CD14-positive monocyte (primary cell): ENCODE measurements around the gene CHST2. TPM values are rescaled to one million over a fixed set of nuclear protein-coding genes. Genes with fewer than 3 reads are reported as not detected.

Source experiments
- DNase-seq, 3 donors: peaks; one replicate each; pipeline ENCODE4 v3.0.0-alpha.2; 2011 to 2022
- H2AFZ ChIP-seq: 2 replicates; pipeline ENCODE4 v1.6.0; 2012; ENCODE audit warnings: mild to moderate bottlenecking, low read depth, low read length, inconsistent platforms; ENCODE audit not compliant: insufficient read depth, poor library complexity, severe bottlenecking
- H3K27ac ChIP-seq, 2 donors: 1 replicate in 1 of 2; 2 replicates in 1 of 2; pipeline ENCODE4 v1.5.1; 2012 to 2013; ENCODE audit warnings: low read length in 2 of 2, control low read depth in 1 of 2, inconsistent platforms in 1 of 2, low read depth in 1 of 2, mild to moderate bottlenecking in 1 of 2
- H3K27me3 ChIP-seq, 2 donors: one replicate each; pipeline versions ENCODE4 v1.6.0 to v1.6.1; 2011 to 2013; ENCODE audit warnings: low read length in 2 of 2; ENCODE audit not compliant: control insufficient read depth in 2 of 2, insufficient read depth in 2 of 2
- H3K36me3 ChIP-seq, 2 donors: replicated peaks in 1 of 2; 1 replicate in 1 of 2; 2 replicates in 1 of 2; pipeline versions ENCODE4 v1.5.1 to v1.6.1; 2012 to 2013; ENCODE audit warnings: low read length in 2 of 2, control low read depth in 1 of 2, inconsistent platforms in 1 of 2, mild to moderate bottlenecking in 1 of 2; ENCODE audit not compliant: insufficient read depth in 2 of 2, control insufficient read depth in 1 of 2
- H3K4me1 ChIP-seq, 2 donors: 1 replicate in 1 of 2; 2 replicates in 1 of 2; pipeline versions ENCODE4 v1.5.1 to v1.6.1; 2012 to 2013; ENCODE audit warnings: low read length in 2 of 2, control low read depth in 1 of 2, inconsistent platforms in 1 of 2, mild to moderate bottlenecking in 1 of 2, moderate library complexity in 1 of 2; ENCODE audit not compliant: insufficient read depth in 2 of 2, control insufficient read depth in 1 of 2
- H3K4me2 ChIP-seq: replicated peaks from 2 replicates; pipeline ENCODE3; 2012; ENCODE audit warnings: low read length, moderate library complexity, mild to moderate bottlenecking; ENCODE audit not compliant: poor library complexity, severe bottlenecking; ENCODE audit errors: extremely low read depth
- H3K4me3 ChIP-seq, 3 experiments: fragments of 200-600 bp in 1 of 3; sonication (generic) in 1 of 3; replicated peaks in 1 of 3; 1 replicate in 2 of 3; 2 replicates in 1 of 3; pipeline ENCODE4 v1.5.1; 2011 to 2013; ENCODE audit warnings: low read length in 3 of 3, mild to moderate bottlenecking in 3 of 3, control low read depth in 2 of 3, low read depth in 2 of 3, inconsistent platforms in 1 of 3, moderate library complexity in 1 of 3
- H3K79me2 ChIP-seq: 2 replicates; pipeline ENCODE4 v1.6.0; 2012; ENCODE audit warnings: mild to moderate bottlenecking, control low read depth, inconsistent platforms, low read length, moderate library complexity; ENCODE audit not compliant: insufficient read depth
- H3K9ac ChIP-seq: 2 replicates; pipeline ENCODE4 v1.6.0; 2017; ENCODE audit warnings: low read length, mild to moderate bottlenecking; ENCODE audit not compliant: insufficient read depth, poor library complexity, severe bottlenecking
- H3K9me3 ChIP-seq, 2 donors: replicated peaks in 1 of 2; 1 replicate in 1 of 2; 2 replicates in 1 of 2; pipeline versions ENCODE4 v1.5.1 to v1.6.1; 2012 to 2013; ENCODE audit warnings: low read length in 2 of 2, control low read depth in 1 of 2; ENCODE audit not compliant: control insufficient read depth in 1 of 2, insufficient read depth in 1 of 2
- H4K20me1 ChIP-seq: 2 replicates; pipeline ENCODE4 v1.6.0; 2012; ENCODE audit warnings: mild to moderate bottlenecking, low read length, control low read depth, moderate library complexity; ENCODE audit not compliant: insufficient read depth
- H3K27ac Mint-ChIP-seq, 7 donors: one replicate each; pipeline ENCODE4 v1.8.0; 2020; ENCODE audit warnings: mild to moderate bottlenecking in 7 of 7, mixed read lengths in 7 of 7, moderate library complexity in 6 of 7, inconsistent platforms in 2 of 7
- H3K27me3 Mint-ChIP-seq, 3 donors: one replicate each; pipeline ENCODE4 v1.8.0; 2021 to 2022; ENCODE audit warnings: low read depth in 3 of 3, mild to moderate bottlenecking in 3 of 3, mixed read lengths in 3 of 3, moderate library complexity in 3 of 3, inconsistent platforms in 1 of 3
- H3K36me3 Mint-ChIP-seq, 2 donors: one replicate each; pipeline ENCODE4 v1.8.0; 2020; ENCODE audit warnings: mixed read lengths in 2 of 2, inconsistent platforms in 1 of 2, mild to moderate bottlenecking in 1 of 2
- H3K4me1 Mint-ChIP-seq: one replicate; pipeline ENCODE4 v1.8.0; 2020; ENCODE audit warnings: mild to moderate bottlenecking, mixed read lengths
- H3K4me3 Mint-ChIP-seq, 2 donors: one replicate each; pipeline ENCODE4 v1.8.0; 2020; ENCODE audit warnings: mild to moderate bottlenecking in 2 of 2, mixed read lengths in 2 of 2, moderate library complexity in 1 of 2
- H3K9me3 Mint-ChIP-seq, 7 donors: one replicate each; pipeline ENCODE4 v1.8.0; 2020 to 2022; ENCODE audit warnings: mixed read lengths in 7 of 7, mild to moderate bottlenecking in 6 of 7, moderate library complexity in 6 of 7, inconsistent platforms in 2 of 7
- CTCF ChIP-seq: fragments of 200-600 bp; IDR thresholded peaks from one replicate; pipeline ENCODE4 v1.8.0; 2022; ENCODE audit warnings: antibody characterized with exemption, mild to moderate bottlenecking
- WGBS: methylation state at CpG from one replicate; pipeline ENCODE4 v1.1.5; 2013; ENCODE audit warnings: missing lambda C conversion rate; ENCODE audit not compliant: insufficient coverage; 5-methylcytosine and 5-hydroxymethylcytosine counted together
- intact Hi-C, 2 donors: fragments of 100-400 bp; cut with micrococcal nuclease; formaldehyde crosslinking; loops; one replicate each; pipeline versions ENCODE4 v1.15.0 to v1.15.1; 2023
- polyA plus RNA-seq, 3 donors: library from polyadenylated mRNA; depleted of rRNA in 1 of 3; unstranded in 2 of 3; stranded (reverse) in 1 of 3; fragments of 300-500 nt in 2 of 3; fragments of >200 nt in 1 of 3; fragmentation: Illumina TruSeq in 2 of 3; gene quantifications; 1 replicate in 2 of 3; 2 replicates in 1 of 3; pipeline ENCODE4 v1.2.3, GENCODE V29; 2012 to 2021

The CHST2 gene
- polyA plus RNA-seq, 3 donors = 6.1 to 18.0 (median 9.6) TPM

DNA sequence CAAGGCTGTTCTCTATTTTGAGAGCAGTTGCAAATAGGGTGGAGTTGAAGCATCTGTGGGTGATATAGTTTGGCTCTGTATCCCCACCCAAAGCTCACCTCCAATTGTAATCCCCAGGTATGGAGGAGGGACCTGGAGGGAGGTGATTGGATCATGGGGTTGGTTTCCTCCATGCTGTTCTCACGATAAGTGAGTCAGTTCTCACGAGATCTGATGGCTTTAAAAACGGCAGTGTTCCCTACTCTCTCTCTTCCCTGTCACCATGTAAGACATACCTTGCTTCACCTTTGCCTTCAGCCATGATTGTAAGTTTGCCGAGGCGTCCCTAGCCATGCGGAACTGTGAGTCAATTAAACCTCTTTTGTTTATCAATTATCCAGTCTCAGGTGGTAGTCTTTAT is 21.0 kb downstream of the CHST2 start:
- no CpG with 5 or more reads among the region's 6 CpGs for WGBS
- no peaks in the 10 kb centered on the region for H3K79me2 ChIP-seq
- peaks cover 8% of the 10 kb centered on the region in 2 donors for H3K4me1 ChIP-seq
- intact Hi-C loops = no loop called here
- H3K4me3 ChIP-seq = no peak overlapping the region
- H3K9me3 ChIP-seq = no peaks in the 10 kb centered on the region
- no peak overlapping the region for H3K9ac ChIP-seq
- no peak overlapping the region for H3K4me2 ChIP-seq
- no peak overlapping the region for H3K4me3 Mint-ChIP-seq
- peaks cover 16% of the 10 kb centered on the region for H3K4me1 Mint-ChIP-seq
- TF ChIP-seq CTCF = no peak
- H3K36me3 ChIP-seq = no peaks in the 10 kb centered on the region
- no peak overlapping the region for H2AFZ ChIP-seq
- no peak overlapping the region for H3K27ac Mint-ChIP-seq
- DNase-seq = no peak
- peaks cover 0 to 3% (median 0%) of the 10 kb centered on the region in 7 donors for H3K9me3 Mint-ChIP-seq
- no peaks in the 10 kb centered on the region for H3K36me3 Mint-ChIP-seq
- no peaks in the 10 kb centered on the region for H4K20me1 ChIP-seq
- H3K27me3 Mint-ChIP-seq = no peaks in the 10 kb centered on the region
- no peak overlapping the region for H3K27ac ChIP-seq
- no peaks in the 10 kb centered on the region for H3K27me3 ChIP-seq

DNA sequence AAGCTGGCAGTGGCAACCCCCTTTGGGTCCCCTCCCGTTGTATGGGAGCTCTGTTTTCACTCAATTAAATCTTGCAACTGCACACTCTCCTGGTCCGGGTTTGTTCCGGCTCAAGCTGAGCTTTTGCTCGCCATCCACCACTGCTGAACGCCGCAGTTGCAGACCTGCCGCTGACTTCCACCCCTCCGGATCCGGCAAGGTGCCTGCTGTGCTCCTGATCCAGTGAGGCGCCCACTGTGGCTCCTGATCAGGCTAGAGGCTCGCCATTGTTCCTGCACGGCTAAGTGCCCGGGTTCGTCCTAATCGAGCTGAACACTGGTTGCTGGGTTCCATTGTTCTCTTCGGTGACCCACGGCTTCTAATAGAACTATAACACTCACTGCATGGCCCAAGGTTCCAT is 22.8 kb downstream of the CHST2 start:
- H3K36me3 Mint-ChIP-seq = no peaks in the 10 kb centered on the region
- no peak overlapping the region for H3K4me2 ChIP-seq
- H3K27ac Mint-ChIP-seq = peak overlapping the region in 1 of 7 donors; percentile 80
- no peaks in the 10 kb centered on the region for H3K27me3 ChIP-seq
- no peak for DNase-seq
- H3K9me3 ChIP-seq = no peaks in the 10 kb centered on the region
- WGBS = 98% methylated on average over 16 of the region's 17 CpGs
- no peaks in the 10 kb centered on the region for H4K20me1 ChIP-seq
- no peak overlapping the region for H3K4me3 Mint-ChIP-seq
- no peaks in the 10 kb centered on the region for H3K4me1 ChIP-seq
- no peak overlapping the region for H3K9ac ChIP-seq
- no peak overlapping the region for H3K27ac ChIP-seq
- TF ChIP-seq CTCF = no peak
- no peak overlapping the region for H3K4me3 ChIP-seq
- peaks cover 0 to 3% (median 0%) of the 10 kb centered on the region in 7 donors for H3K9me3 Mint-ChIP-seq
- peaks cover 5% of the 10 kb centered on the region for H3K4me1 Mint-ChIP-seq
- H3K27me3 Mint-ChIP-seq = no peaks in the 10 kb centered on the region
- no peaks in the 10 kb centered on the region for H3K79me2 ChIP-seq
- no peak overlapping the region for H2AFZ ChIP-seq
- intact Hi-C loops = no loop called here
- H3K36me3 ChIP-seq = no peaks in the 10 kb centered on the region
